ENCODE measurements around the gene RPUSD4.

The RPUSD4 gene

DNA sequence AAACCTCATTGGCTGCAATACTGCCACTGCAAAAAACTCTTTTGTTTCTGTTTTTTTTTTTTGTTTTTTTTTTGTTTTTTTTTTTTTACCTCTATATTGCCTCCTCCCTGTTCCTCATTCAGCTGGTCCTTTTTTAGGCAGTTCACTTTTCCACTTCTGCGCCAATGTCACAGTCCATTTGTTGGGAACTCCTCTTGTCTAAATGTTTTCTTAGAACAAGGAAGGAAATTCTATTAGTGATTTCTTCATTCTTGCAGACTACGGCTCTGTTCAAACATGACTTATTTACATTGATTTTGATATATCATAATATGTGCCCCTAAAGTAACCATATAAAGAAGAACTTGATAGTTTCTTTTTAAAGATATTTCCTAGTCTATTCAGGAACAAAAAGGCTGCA lies 3.0 kb upstream of the RPUSD4 start:
- DNase-seq, result no peak

DNA sequence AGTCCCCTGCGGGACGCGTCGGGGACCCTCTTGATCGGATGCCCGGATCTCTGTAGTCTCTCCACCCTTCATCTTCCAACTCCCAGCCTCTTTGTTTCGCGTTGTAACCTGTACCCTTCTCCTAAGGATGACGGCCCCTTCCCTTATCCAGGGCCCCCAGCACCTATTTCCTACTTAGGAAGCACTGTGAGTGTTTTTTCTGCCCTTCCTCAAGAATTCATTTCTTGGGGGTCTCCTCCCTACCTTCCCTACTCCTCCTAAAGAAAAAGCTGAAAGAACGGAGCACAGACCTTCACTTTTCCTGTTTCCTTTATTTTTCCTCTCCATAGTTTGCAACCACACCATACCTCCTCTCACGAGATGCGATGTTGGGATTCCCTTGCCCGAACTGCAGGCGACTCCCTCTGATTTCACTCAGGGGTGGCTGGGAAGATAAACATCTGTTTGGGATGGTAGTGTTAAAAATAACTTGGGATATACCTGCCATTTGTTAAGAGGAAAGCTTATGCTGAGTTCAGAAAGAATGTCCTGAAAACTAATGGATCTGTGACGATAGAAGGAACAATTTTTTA lies 725 bp upstream of the RPUSD4 start:
- no peak for DNase-seq

DNA sequence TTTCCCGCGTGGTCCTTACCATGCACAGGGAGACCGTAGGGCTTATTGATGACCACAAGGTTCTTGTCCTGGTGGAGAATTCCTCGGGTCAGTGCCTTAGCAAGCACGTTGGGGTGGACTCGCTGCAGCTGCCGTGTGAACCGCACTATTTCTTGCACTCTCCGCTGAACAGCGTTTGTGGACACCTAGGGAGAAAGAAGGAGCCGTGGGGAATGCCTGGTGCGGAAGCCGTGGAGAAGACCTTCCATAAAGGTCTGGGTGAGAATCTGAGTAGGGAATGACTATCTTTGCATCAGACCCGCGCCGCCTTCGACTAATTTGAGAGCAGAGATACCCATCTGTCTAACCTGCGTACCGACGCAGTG lies 597 bp downstream of the RPUSD4 start:
- DNase-seq, result no peak

DNA sequence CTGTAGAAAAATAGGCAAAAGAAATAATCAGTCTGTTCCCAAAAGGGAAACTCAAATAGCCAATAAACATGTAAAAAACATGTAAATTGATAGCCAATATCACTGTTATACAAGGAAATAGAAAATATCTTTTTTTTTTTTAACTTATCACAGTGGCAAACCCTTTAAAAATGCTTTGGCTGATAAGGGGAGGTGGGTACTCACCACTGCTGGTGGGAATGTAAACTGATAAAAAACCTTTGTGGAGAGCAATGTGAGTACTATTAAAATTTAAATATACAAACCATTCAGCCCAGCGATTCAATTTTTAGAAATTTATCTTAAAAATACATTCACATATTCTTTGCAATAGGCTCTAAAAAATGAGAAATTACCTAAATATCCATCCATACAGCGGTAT lies 3.6 kb downstream of the RPUSD4 start:
- DNase-seq, result no peak

DNA sequence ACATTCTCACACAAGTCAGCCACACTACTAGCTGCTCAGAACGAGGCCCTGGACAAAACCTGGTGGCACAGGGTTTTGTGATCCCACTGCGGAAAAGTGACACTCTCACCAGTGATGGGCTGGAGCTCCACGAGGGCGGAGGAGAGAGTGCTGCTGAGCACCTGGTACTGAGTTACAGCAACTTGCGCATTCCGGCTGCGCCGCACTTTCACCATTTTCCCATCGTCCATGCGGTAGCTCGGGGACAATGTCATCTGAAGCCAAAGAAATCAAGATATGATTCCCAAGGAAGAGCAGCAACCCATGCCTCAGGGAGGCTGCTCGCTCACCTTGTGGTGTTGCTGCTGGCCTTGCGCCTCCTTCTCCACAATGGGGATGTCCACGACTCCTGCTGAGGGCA lies 6.1 kb downstream of the RPUSD4 start:
- DNase-seq, result no peak

DNA sequence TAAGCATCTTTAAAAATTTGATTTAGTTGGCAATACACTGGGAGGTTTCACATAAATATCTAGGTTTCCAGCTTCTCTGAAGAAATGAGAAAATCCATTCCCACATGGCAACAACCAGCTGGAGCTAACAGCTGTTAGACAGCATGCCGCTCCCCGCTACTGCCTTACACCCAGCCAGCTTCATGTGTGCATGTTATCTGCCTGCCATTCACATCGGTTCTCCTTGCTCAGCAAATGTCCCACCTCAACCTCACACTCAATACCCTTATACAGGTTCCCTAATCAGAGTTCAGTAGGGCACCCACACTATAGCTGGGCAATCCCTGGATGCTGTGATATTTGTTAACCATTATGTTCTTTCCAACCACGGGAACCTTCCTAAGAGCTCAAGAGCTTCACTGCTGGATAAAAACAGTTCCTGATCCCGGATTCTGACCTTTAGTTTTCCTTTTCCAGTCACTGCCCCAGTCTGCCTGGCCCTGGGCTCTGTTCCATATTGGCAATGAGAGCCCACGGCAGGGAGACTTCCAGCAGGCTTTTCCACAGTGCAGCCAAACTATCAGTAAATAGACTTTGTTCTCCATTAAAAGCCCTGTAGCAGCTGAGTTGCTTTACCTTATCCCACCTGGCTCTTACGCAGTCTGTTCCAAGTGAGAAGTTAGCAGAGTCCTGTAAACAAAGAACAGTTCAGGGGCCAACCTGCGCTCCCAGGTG lies 8.6 kb downstream of the RPUSD4 start:
- no peak for DNase-seq

DNA sequence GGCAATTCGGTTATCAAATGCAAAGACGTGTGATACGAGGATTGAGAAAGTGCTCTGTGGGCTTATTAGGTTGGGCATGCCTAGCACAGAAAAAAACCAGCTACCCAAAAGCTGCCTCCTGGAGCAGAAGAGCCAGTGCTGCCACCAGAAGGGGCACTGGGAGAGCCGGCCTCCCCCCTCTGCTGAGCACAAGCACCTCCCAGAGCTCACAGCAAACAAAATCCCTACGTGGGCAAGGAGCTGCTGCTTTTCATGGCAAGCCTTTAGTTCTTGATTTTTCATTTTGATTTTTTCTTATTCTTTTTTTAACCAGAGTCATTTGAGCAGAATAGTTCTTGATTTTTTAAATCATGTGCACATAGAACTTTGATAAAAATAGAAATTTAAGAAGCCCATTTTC lies 12.8 kb downstream of the RPUSD4 start:
- DNase-seq, result no peak

DNA sequence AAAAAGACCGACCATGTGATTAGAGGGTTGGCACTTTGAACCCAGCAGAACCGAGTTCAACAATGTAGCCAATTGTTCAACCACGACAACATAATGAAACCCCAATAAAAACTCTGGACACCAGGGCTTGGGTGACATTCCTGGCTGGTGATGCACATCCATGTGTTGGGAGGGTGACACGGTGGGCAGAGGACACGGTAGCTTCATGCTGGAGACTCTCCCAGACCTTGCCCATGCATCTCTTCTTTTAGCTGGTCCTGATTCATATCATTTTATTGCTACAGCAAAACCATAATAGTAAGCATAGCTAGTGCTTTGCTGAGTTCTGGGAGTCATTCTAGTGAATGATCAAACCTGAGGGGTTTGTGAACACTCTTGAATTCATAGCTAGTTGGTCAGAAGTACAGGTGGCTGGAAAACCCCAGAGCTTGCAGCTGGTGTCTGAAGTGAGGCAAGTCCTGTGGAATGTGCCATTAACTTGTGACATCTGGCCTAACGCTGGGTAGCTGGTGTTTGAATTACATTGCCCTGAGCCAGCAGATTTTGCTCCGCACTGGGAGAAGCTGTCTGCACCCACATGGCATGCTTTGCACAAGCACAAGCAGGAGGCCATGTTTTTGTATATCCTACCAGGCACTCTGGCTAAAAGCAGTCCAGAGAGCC lies 14.0 kb downstream of the RPUSD4 start:
- DNase-seq, result no peak

DNA sequence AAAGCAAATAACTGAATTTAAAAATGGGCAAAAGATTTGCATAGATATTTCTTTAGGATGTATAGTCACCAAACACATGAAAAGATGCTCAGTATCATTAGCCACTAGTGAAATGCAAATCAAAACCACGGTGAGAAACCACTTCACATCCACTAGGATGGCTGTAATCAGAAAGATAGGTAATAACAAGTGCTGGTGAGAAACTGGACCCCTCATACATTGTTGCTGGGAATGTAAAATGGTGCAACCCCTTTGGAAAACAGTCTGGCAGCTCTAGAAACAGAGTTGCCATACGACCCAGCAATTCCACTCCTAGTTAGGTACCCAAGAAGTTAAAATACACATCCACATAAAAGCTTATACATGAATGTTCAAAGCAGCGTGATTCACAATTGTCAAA lies 16.3 kb downstream of the RPUSD4 start:
- no peak for DNase-seq

DNA sequence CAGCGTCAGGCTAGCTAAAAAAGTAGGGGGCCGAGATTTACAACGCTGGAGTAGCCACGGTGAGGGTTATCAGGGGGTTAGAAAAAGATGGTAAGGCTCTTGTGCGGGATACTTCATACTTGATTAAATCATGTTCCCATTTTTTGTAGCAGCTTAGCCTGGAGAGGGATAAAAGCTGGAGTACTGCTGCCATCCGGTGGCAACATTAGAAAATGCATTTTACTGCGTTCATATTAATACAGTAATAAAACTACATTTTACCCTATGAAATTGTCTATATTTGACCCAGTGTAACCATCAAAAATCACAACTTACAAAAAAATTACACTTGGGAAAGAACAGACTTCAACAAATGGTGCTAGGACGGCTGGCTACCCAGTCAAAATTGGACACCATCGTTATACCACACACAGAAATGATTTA lies 17.3 kb downstream of the RPUSD4 start:
- no peak for DNase-seq

DNA sequence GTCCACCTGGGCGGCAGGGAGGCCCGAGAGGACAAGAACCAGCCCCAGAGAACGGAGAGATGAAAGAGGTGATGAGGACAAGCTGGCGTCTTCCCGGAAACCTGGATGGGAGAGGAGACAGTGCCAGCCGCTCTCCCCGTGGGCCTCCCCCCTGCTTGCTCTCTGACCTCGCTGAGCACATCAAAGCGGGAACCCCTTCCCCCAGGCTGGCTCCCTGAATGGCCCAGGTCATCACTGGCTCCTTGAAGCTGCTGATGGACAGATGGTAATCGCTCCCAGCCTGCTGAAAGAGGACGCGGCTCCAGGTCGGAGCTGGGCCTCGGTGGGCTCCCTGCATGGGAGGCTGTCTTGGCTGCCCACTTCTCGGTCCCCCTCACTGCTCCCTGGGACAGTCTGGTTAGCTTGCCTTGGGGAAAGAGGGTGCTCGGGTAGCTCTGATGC lies 18.4 kb downstream of the RPUSD4 start:
- DNase-seq, result no peak

DNA sequence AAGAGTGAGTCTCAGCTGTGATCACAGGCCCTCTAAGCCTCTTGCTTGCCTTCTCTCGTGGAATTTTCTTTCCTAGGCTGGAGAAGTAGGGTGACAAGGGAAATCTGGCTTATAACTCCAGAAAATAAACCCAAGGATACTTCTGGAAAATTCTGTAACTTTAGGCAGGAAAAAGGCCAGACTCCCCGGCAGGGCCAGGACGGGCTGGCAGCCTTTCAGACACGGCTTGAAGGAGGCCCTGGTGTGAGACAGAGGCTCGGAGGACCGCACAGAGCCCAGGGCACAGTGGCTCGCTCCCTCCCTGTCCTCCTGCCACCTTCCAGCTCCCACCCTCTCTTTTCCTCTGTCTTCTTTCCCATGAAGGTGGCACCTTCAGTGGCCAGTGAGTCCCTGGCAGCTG lies 19.1 kb downstream of the RPUSD4 start:
- no peak for DNase-seq

DNA sequence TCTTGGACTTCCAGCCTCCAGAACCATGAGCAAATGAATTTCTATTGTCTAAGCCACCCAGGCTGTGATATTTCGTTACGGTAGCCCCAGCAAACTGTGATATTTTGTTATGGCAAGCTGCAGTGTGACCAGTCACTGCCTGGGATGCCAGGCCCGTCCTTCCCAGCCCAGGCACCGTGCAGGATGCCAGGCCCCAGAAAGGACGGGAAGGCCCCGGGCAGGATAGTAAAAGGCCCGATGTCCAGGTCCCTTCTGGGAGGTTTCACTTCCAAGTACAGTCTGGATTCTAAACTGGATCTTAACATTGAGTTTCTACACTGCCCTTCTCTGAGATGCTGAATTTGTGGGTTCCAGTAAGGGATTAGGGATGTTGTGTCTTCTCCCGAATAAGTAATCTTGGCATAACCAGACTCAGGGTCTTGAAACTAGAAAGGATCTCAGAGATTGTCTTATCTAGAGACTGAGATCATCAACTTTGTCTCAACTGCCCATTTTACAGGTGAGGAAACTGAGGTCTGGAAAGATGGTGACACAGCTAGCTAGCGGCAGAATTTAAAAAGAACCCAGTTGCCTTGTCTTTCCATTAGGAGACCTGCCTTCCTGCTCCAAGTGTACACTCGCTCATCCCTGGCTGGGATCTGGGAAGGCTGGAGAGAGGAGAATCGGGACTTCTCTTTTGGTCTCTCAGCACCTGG lies 19.9 kb downstream of the RPUSD4 start:
- no peak for DNase-seq

DNA sequence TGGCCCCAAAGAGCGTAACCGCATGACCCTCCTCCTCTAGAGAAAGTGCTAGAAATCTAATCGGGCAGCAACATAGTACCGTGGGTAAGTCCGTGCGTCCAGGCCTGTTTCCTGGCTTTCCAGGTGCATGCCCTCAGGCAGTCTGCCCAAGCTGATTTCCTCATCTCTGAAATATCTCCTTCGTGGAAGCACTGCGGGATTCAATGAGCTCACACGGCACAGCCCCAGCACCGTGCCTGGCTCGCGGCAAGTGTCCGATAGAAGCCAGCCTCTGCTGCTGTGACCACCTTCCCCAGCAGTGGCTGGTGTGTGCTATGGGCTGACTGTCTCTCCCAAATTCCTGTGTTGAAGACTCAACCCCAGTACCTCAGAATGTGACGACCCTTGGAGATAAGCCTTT lies 20.7 kb downstream of the RPUSD4 start:
- no peak for DNase-seq

DNA sequence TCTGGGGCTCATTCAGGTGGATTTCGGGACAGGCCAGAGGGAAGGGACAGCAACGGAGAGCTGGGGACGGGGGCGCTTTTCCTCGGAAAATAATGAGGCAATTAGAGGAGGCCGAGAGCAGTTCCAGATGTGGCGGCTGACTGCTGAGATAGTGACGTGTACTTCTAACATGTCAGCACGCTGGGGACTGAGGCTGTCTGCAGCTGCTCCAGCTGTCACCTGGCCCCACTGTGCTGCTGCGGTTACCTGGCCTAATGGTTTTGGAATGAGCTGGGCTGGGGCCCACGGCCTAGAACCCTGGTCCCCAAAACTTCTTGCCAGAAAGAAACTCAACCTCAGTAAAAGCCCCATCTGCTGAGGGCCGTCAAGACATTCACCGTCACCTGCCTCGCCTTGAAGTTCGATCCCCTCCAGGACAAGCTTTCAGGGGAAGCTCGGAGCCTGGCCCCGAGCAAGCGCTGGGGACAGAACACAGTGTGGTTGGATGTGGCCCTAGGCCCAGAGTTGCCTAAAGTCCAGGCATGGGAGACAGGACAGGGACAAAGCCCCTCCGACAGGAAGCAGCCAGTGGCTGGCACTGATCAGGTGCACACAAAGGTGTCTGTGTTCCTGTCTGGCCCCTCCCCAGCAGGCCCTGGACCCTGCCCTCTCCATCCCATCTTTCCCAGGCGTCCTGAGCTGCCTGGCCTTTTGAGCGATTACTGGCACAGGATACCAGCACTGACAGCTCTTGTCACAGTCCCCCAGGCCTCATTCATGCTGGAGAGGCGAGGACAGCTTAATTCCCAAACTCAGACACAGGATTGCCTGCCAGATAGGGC lies 22.1 kb downstream of the RPUSD4 start:
- no peak for DNase-seq

DNA sequence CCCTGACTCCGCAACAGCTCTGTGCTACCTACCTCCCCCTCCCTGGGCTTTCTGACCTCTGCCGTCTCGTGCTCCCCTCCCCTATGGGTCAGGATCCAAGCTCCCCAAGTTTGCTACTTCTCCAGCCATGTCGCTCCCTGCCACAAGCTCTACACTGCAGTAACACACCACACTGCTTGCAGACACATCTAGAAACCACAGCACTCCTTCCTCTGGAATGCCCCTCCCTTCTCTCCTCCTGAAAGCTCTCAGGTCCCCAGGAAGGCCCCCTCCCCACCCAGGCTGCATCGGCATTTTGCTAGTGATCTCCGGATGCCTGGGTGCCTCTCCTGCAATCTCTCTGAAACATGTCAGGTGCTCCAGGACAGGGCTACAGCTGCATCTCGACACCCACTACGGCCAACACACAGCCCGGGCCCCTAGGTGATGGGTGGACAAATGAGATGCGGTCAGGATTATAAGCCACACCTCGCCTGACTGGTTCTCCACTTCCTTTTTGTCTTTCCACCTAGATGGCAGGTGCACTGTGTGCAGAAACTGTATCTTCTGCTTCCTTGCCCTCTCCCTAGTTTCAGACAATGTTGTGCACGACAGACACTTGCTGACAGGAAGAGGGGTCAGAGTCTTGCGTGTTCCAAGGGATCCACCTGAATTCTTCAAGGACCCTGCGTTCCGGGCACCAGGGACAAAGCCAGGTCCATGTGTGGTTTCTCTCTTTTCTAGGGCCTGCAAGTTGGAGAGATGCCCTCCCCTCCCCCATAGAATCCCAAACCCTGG lies 22.9 kb downstream of the RPUSD4 start:
- DNase-seq, result no peak

DNA sequence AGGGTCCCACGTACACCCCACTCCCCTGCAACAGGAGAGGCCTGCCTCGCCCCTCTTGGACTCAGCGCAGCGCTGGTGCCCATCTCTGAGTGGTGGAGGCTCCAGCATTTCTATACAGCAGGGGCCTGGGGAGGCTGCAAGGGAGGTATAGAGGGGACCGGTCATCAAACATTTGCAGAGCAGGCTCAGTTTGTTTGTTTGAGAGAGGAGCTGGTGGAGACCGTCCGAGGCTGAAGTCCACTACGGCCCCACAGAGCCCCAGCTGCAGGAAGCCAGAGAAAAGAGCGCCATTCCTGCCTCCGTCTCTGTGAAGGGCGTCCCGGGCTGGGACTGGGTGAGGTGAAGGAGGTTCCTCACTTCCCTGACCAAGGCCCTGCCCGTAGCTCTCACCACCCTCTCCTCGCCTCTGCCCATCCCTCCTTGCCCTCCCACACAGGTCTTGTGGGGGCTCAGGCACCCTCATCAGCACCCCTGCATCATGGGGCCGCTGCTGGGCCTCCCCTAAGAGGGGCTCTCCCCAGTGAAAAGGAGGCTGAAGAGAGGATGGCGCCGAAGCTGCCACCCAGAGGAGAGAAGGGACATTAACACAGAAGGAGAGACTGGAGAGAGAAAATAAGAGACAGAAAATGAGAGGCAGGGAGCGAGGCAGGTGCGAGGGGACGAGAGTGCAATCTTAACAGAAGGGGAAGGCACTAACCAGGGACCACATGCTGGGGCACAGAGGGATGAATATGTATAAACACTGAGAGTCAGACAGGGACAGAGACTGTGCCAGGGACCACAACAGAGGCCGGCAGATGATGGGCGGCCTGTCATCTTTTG lies 24.5 kb downstream of the RPUSD4 start:
- no peak for DNase-seq

DNA sequence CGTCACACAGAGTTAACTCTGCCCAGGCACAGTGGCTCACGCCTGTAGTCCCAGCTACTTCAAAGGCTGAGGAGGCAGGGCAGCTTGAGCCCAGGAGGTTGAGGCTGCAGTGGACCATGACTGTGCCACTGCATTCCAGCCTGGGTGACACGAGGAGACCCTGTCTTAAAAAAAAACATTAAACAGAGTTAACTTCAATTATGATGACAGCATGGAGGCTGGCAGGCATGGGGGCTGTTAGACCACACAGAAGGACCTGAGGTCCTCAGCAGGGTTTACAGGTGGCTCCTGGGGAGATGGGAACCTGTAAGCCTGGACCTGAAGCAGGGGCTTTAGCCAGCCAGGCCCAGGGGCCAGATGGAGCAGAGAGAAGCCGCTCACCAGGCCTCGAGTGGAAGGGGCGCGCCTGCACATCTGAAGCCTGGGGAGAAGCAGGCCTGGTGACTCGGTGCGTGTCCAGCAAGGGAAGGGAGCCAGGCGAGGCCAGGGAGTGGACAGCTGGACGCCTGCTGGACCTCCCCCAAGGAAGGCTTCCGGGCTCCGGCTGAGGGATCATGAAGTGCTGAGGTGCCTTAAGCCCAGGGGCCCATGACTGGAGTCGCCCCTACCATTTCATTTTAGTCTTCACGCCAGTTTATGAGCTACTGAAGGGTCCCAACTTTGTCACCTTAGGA lies 25.3 kb downstream of the RPUSD4 start:
- peak; percentile 64 for DNase-seq

DNA sequence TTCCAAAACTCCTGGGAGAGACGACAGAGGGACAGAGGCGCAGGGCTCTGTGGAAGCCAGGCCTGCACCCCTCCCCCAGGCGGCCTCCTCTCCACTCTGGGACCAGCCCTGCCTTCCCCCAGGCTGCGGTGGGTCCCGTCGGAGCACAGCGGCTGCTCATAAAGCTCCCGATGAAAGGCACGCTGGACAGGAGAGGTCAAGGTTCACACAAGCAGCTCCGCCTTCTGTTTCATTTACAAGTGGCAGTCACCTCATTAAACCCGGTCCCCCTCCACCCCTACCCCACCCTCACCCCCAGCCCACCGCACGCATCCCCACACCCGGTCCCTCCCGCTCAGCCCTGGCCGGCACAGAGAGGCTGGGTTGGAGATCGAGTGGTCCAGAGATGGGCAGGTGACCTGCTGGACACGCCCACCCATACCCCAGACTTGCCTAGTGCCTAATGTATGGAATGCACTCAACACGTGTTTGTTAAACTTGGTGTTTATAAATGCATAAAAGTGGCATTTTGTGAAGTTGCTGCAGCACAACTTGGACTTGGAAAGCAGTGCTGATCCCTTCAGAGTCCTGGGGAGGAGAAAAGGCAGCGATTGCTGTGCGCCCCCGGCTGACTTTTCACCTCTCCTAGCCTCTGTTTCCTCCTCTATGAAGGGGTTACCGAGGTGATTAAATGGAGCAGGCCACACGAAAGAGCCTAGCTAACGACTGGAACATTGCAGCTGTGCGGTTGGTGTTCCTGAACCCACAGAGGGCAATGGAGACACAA lies 26.0 kb downstream of the RPUSD4 start:
- DNase-seq, result peak; percentile 56

Data from right kidney (tissue), 1 donor.